GM12878 (cell line): ENCODE measurements around the gene HYDIN. TPM values are rescaled to one million over a fixed set of nuclear protein-coding genes. Genes with fewer than 3 reads are reported as not detected.

ENCODE experiments used
- ATAC-seq: fragments of 200-7000 bp; cut with Tn5 transposase; 3 replicates; pipeline ENCODE4 v1.9.1; 2020; ENCODE audit warnings: mild to moderate bottlenecking, moderate library complexity
- BruUV-seq: library from RNA; stranded (reverse); fragments of 400-500 nt; replicated peaks from 2 replicates; lab custom pipeline; 2021; lab: Mats Ljungman, UMichigan
- CTCF ChIA-PET: fragments of 300-600 bp; sonication (Branson Sonifier 250); formaldehyde crosslinking; extraction: SDS; loops from one replicate; lab custom pipeline; 2021; ENCODE audit warnings: inconsistent platforms; lab: Yijun Ruan, JAX
- POLR2A ChIA-PET: fragments of 350-600 bp; formaldehyde crosslinking; extraction: SDS; loops from one replicate; lab custom pipeline; 2021; ENCODE audit warnings: inconsistent platforms; lab: Charles Lee
- RAD21 ChIA-PET: fragments of 300-600 bp; sonication (Branson Sonifier 250); formaldehyde crosslinking; loops from one replicate; lab custom pipeline; 2023; ENCODE audit warnings: antibody characterized with exemption; ENCODE audit not compliant: unreplicated experiment; lab: Charles Lee
- SMC1A ChIA-PET: fragments of 300-600 bp; sonication (Branson Sonifier 250); formaldehyde crosslinking; loops from one replicate; lab custom pipeline; 2023; ENCODE audit not compliant: unreplicated experiment, uncharacterized antibody; lab: Charles Lee
- DNase-seq: peaks from one replicate; pipeline ENCODE4 v3.0.0-alpha.2; 2011; ENCODE audit warnings: low read depth, low spot score
- FAIRE-seq: peaks from 3 replicates; lab custom pipeline; 2011; peaks lifted over from hg19 to GRCh38; lab: Jason Lieb, UNC
- H2AFZ ChIP-seq: 2 replicates; pipeline ENCODE4 v1.6.0; 2011; ENCODE audit warnings: low read depth, low read length, control low read depth; ENCODE audit not compliant: control insufficient read depth
- H3K27ac ChIP-seq: 2 replicates; pipeline ENCODE4 v1.5.1; 2011; ENCODE audit warnings: control low read depth; ENCODE audit not compliant: control insufficient read depth, insufficient read depth
- H3K27me3 ChIP-seq, 2 experiments: replicated peaks in 1 of 2; 2 replicates each; pipeline versions ENCODE4 v1.6.0 to v1.6.1; 2011; ENCODE audit warnings: low read length in 1 of 2; ENCODE audit not compliant: control insufficient read depth in 2 of 2, insufficient read depth in 2 of 2
- H3K36me3 ChIP-seq, 2 experiments: 2 replicates each; pipeline ENCODE4 v1.5.1; 2011; ENCODE audit warnings: low read length in 1 of 2; ENCODE audit not compliant: control insufficient read depth in 2 of 2, insufficient read depth in 2 of 2
- H3K4me1 ChIP-seq: 2 replicates; pipeline ENCODE4 v1.6.1; 2011; ENCODE audit warnings: mild to moderate bottlenecking, low read length, moderate library complexity, mixed read lengths; ENCODE audit not compliant: control insufficient read depth, insufficient read depth
- H3K4me2 ChIP-seq: 2 replicates; pipeline ENCODE4 v1.6.0; 2011; ENCODE audit warnings: control low read depth; ENCODE audit not compliant: control insufficient read depth, insufficient read depth
- H3K4me3 ChIP-seq: fragments of 200-600 bp; sonication (generic); 2 replicates; pipeline ENCODE4 v1.5.1; 2016
- H3K79me2 ChIP-seq: 2 replicates; pipeline ENCODE4 v1.6.0; 2011; ENCODE audit warnings: low read length; ENCODE audit not compliant: control insufficient read depth, insufficient read depth
- H3K9ac ChIP-seq: 2 replicates; pipeline ENCODE4 v1.8.0; 2011; ENCODE audit warnings: low read length, control low read depth, mixed read lengths; ENCODE audit not compliant: control insufficient read depth, insufficient read depth
- H3K9me3 ChIP-seq: replicated peaks from 3 replicates; pipeline ENCODE4 v1.5.1; 2011; ENCODE audit warnings: mild to moderate bottlenecking, low read length; ENCODE audit not compliant: control insufficient read depth, insufficient read depth
- H4K20me1 ChIP-seq: 2 replicates; pipeline ENCODE4 v1.6.0; 2011; ENCODE audit not compliant: control insufficient read depth, insufficient read depth
- JUNB ChIP-seq: IDR thresholded peaks from 2 replicates; pipeline ENCODE4 v1.6.1; 2016; ENCODE audit warnings: antibody characterized with exemption, mild to moderate bottlenecking
- LARP7 ChIP-seq: fragments of 450-650 bp; IDR thresholded peaks from 2 replicates; pipeline ENCODE4 v1.6.1; 2017; ENCODE audit warnings: mild to moderate bottlenecking
- PAX5 ChIP-seq: IDR thresholded peaks from 2 replicates; pipeline ENCODE4 v1.6.1; 2011; ENCODE audit warnings: low read depth, low read length, borderline replicate concordance
- PAX8 ChIP-seq: fragments of 450-650 bp; IDR thresholded peaks from 2 replicates; pipeline ENCODE4 v1.6.1; 2017; ENCODE audit warnings: mild to moderate bottlenecking, moderate library complexity
- SP1 ChIP-seq: IDR thresholded peaks from one replicate; pipeline ENCODE4 v1.6.1; 2011; ENCODE audit warnings: low read depth, low read length
- SUPT20H ChIP-seq: IDR thresholded peaks from 2 replicates; pipeline ENCODE4 v1.6.1; 2011; ENCODE audit warnings: low read depth, mild to moderate bottlenecking, low read length, moderate library complexity, borderline replicate concordance; ENCODE audit not compliant: control insufficient read depth
- ZNF384 ChIP-seq: IDR thresholded peaks from 2 replicates; pipeline ENCODE4 v1.6.1; 2012; ENCODE audit warnings: low read depth, mild to moderate bottlenecking, low read length, improper control_type of control experiment, borderline replicate concordance
- WGBS: methylation state at CpG from one replicate; pipeline ENCODE4 v1.1.6; 2016; ENCODE audit warnings: low lambda C conversion rate; ENCODE audit not compliant: insufficient replicate concordance, insufficient coverage; ENCODE audit errors: missing lambda C conversion rate; 5-methylcytosine and 5-hydroxymethylcytosine counted together
- in situ Hi-C: fragments of 300-500 bp; cut with MboI; formaldehyde crosslinking; loops from 9 replicates; pipeline ENCODE4 v1.14.3; 2018; ENCODE audit warnings: mixed read lengths
- intact Hi-C: fragments of 100-400 bp; cut with micrococcal nuclease; formaldehyde crosslinking; loops from one replicate; pipeline ENCODE4 v1.14.2; 2022; ENCODE audit not compliant: unreplicated experiment
- polyA plus RNA-seq, 11 experiments: library from polyadenylated mRNA; depleted of rRNA in 4 of 11; unstranded in 6 of 11; stranded (reverse) in 5 of 11; fragments of >200 nt; fragmentation: Nextera tagmentation in 4 of 11; fragmentation: Illumina TruSeq in 1 of 11; extraction: Ambion mirVana in 4 of 11; extraction: Trizol in 1 of 11; gene quantifications; 1 replicate in 1 of 11; 2 replicates in 10 of 11; pipeline versions ENCODE4 v1.2.1 to v1.2.3, GENCODE V29; 2011 to 2016; ENCODE audit warnings: inconsistent platforms in 2 of 11, missing spikeins in 2 of 11, low read depth in 1 of 11
- total RNA-seq, 4 experiments: library from RNA; depleted of rRNA in 3 of 4; stranded (reverse); fragments of >200 nt in 3 of 4; fragmentation: Illumina TruSeq in 1 of 4; extraction: Trizol in 1 of 4; gene quantifications; 2 replicates each; pipeline versions ENCODE4 v1.2.1 to v1.2.3, GENCODE V29; 2013 to 2021
- TF ChIP-seq, protein P1 (sequence below): fragments of 450-650 bp; conservative IDR thresholded peaks from 2 replicates; pipeline ENCODE4 v1.6.1; 2017; ENCODE audit warnings: mild to moderate bottlenecking, moderate library complexity
- TF ChIP-seq, protein P2 (sequence below): fragments of 150-350 bp; IDR thresholded peaks from 2 replicates; pipeline ENCODE4 v1.6.1; 2014; ENCODE audit warnings: mild to moderate bottlenecking, low read depth, low read length
- TF ChIP-seq, protein P3 (sequence below): fragments of 450-650 bp; IDR thresholded peaks from 2 replicates; pipeline ENCODE4 v1.6.1; 2017; ENCODE audit warnings: mild to moderate bottlenecking, moderate library complexity
- TF ChIP-seq, protein P4 (sequence below): IDR thresholded peaks from 2 replicates; pipeline ENCODE4 v1.6.1; 2011; ENCODE audit warnings: mild to moderate bottlenecking, low read depth, low read length, moderate library complexity; ENCODE audit not compliant: insufficient replicate concordance
- TF ChIP-seq, protein P5 (sequence below): fragments of 450-650 bp; IDR thresholded peaks from 2 replicates; pipeline ENCODE4 v1.6.1; 2016; ENCODE audit warnings: mild to moderate bottlenecking

The HYDIN gene
- total and polyA plus RNA-seq, 10 of the 15 experiments (the other 5 are each of a cell fraction or from before 2014, with no cell fraction given), result 0.01 to 0.30 (median 0.10) TPM; not detected in 7

DNA sequence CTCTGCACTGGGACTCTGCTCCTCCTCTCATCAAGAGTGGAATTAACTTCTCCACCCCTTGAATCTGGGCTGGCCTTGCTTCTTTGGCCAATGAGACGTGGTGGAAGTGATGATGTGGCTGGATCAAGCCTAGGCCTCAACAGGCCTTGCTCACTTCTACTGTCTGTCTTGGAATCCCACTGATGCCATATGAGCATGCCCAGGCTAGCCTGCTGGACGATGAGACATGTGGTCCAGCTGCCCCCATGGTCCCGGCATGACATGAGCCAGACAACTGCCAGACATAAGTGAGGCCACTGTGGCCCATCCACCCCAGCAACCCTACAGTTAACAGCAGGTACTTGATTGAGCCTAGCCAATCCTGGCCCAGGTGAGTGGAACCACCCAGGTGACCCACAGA lies 448.3 kb downstream of the HYDIN start:
- intact Hi-C loops (no loop called here), in situ Hi-C loops (no loop called here)
- ChIA-PET CTCF (no interaction called here), SMC1A (no interaction called here), POLR2A (no interaction called here), RAD21 (no interaction called here)
- H2AFZ ChIP-seq, result no peak overlapping the region
- no peaks in the 10 kb centered on the region for H3K79me2 ChIP-seq
- no peaks in the 10 kb centered on the region for H3K27me3 ChIP-seq
- ATAC-seq, result no peak
- FAIRE-seq, result no peak
- no peaks in the 10 kb centered on the region for H3K4me1 ChIP-seq
- no peak overlapping the region for H3K27ac ChIP-seq
- H3K9ac ChIP-seq, result no peak overlapping the region
- peaks cover 2% of the 10 kb centered on the region; the same call in 1 of the 3 replicates for H3K9me3 ChIP-seq
- DNase-seq, result no peak
- H3K4me3 ChIP-seq, result no peak overlapping the region
- peaks cover 40 to 43% of the 10 kb centered on the region in 2 experiments for H3K36me3 ChIP-seq
- no TSS peak for BruUV-seq
- H3K4me2 ChIP-seq, result no peak overlapping the region
- H4K20me1 ChIP-seq, result no peaks in the 10 kb centered on the region
- 95% methylated on average over 3 of the region's 3 CpGs for WGBS
- TF ChIP-seq ZNF384 (no peak), LARP7 (no peak), PAX8 (no peak), SP1 (no peak), PAX5 (no peak), JUNB (no peak), SUPT20H (no peak)
- TF ChIP-seq, protein P1, sequence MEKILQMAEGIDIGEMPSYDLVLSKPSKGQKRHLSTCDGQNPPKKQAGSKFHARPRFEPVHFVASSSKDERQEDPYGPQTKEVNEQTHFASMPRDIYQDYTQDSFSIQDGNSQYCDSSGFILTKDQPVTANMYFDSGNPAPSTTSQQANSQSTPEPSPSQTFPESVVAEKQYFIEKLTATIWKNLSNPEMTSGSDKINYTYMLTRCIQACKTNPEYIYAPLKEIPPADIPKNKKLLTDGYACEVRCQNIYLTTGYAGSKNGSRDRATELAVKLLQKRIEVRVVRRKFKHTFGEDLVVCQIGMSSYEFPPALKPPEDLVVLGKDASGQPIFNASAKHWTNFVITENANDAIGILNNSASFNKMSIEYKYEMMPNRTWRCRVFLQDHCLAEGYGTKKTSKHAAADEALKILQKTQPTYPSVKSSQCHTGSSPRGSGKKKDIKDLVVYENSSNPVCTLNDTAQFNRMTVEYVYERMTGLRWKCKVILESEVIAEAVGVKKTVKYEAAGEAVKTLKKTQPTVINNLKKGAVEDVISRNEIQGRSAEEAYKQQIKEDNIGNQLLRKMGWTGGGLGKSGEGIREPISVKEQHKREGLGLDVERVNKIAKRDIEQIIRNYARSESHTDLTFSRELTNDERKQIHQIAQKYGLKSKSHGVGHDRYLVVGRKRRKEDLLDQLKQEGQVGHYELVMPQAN, result no peak
- TF ChIP-seq, protein P2, sequence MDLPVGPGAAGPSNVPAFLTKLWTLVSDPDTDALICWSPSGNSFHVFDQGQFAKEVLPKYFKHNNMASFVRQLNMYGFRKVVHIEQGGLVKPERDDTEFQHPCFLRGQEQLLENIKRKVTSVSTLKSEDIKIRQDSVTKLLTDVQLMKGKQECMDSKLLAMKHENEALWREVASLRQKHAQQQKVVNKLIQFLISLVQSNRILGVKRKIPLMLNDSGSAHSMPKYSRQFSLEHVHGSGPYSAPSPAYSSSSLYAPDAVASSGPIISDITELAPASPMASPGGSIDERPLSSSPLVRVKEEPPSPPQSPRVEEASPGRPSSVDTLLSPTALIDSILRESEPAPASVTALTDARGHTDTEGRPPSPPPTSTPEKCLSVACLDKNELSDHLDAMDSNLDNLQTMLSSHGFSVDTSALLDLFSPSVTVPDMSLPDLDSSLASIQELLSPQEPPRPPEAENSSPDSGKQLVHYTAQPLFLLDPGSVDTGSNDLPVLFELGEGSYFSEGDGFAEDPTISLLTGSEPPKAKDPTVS, result no peak
- TF ChIP-seq, protein P3, sequence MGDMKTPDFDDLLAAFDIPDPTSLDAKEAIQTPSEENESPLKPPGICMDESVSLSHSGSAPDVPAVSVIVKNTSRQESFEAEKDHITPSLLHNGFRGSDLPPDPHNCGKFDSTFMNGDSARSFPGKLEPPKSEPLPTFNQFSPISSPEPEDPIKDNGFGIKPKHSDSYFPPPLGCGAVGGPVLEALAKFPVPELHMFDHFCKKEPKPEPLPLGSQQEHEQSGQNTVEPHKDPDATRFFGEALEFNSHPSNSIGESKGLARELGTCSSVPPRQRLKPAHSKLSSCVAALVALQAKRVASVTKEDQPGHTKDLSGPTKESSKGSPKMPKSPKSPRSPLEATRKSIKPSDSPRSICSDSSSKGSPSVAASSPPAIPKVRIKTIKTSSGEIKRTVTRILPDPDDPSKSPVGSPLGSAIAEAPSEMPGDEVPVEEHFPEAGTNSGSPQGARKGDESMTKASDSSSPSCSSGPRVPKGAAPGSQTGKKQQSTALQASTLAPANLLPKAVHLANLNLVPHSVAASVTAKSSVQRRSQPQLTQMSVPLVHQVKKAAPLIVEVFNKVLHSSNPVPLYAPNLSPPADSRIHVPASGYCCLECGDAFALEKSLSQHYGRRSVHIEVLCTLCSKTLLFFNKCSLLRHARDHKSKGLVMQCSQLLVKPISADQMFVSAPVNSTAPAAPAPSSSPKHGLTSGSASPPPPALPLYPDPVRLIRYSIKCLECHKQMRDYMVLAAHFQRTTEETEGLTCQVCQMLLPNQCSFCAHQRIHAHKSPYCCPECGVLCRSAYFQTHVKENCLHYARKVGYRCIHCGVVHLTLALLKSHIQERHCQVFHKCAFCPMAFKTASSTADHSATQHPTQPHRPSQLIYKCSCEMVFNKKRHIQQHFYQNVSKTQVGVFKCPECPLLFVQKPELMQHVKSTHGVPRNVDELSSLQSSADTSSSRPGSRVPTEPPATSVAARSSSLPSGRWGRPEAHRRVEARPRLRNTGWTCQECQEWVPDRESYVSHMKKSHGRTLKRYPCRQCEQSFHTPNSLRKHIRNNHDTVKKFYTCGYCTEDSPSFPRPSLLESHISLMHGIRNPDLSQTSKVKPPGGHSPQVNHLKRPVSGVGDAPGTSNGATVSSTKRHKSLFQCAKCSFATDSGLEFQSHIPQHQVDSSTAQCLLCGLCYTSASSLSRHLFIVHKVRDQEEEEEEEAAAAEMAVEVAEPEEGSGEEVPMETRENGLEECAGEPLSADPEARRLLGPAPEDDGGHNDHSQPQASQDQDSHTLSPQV, result no peak
- TF ChIP-seq, protein P4, sequence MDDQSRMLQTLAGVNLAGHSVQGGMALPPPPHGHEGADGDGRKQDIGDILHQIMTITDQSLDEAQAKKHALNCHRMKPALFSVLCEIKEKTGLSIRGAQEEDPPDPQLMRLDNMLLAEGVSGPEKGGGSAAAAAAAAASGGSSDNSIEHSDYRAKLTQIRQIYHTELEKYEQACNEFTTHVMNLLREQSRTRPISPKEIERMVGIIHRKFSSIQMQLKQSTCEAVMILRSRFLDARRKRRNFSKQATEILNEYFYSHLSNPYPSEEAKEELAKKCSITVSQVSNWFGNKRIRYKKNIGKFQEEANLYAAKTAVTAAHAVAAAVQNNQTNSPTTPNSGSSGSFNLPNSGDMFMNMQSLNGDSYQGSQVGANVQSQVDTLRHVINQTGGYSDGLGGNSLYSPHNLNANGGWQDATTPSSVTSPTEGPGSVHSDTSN, result no peak
- TF ChIP-seq, protein P5, sequence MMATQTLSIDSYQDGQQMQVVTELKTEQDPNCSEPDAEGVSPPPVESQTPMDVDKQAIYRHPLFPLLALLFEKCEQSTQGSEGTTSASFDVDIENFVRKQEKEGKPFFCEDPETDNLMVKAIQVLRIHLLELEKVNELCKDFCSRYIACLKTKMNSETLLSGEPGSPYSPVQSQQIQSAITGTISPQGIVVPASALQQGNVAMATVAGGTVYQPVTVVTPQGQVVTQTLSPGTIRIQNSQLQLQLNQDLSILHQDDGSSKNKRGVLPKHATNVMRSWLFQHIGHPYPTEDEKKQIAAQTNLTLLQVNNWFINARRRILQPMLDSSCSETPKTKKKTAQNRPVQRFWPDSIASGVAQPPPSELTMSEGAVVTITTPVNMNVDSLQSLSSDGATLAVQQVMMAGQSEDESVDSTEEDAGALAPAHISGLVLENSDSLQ, result no peak
